GM18526 (cell line): Measurements from ENCODE around the gene HOXA3.

Experiments used
- POLR2A ChIP-seq: IDR thresholded peaks from 3 replicates; pipeline ENCODE4 v1.6.1; 2011; ENCODE audit not compliant: insufficient read length; ENCODE audit errors: extremely low read depth

The HOXA3 gene

GRCh38 chr7:27183682-27184336 is 31.4 kb upstream of the HOXA3 start:
- TF ChIP-seq POLR2A = no peak

GRCh38 chr7:27182861-27183681 is 30.7 kb upstream of the HOXA3 start:
- TF ChIP-seq POLR2A = no peak

- TF ChIP-seq POLR2A = no peak
Observed at GRCh38 chr7:27182285-27182841, 30.0 kb upstream of the HOXA3 start.

GRCh38 chr7:27181795-27182275 is 29.5 kb upstream of the HOXA3 start:
- TF ChIP-seq POLR2A = no peak

GRCh38 chr7:27180431-27181420 is 28.3 kb upstream of the HOXA3 start:
- no peak for TF ChIP-seq POLR2A

- TF ChIP-seq POLR2A = no peak
Observed at GRCh38 chr7:27179503-27180430, 27.4 kb upstream of the HOXA3 start.

- no peak for TF ChIP-seq POLR2A
Observed at GRCh38 chr7:27179030-27179429, 26.6 kb upstream of the HOXA3 start.

GRCh38 chr7:27178366-27178765 is 26.0 kb upstream of the HOXA3 start:
- no peak for TF ChIP-seq POLR2A

GRCh38 chr7:27177795-27178320 is 25.5 kb upstream of the HOXA3 start:
- TF ChIP-seq POLR2A = no peak

GRCh38 chr7:27176962-27177794 is 24.8 kb upstream of the HOXA3 start:
- no peak for TF ChIP-seq POLR2A

- TF ChIP-seq POLR2A = no peak
Observed at GRCh38 chr7:27176524-27176845, 24.1 kb upstream of the HOXA3 start.

GRCh38 chr7:27175626-27176523 is 23.5 kb upstream of the HOXA3 start:
- TF ChIP-seq POLR2A = no peak
